Stimulated activated CD4-positive, alpha-beta T cell treated with anti-CD3 and anti-CD28 coated beads, Interleukin-12 subunit alpha, Interleukin-12 subunit beta, amount 100 ng/mL, for 24 hours (primary cell): ENCODE results near the gene UBE2H.
"Not testable (repeated sequence)": the region's sequence is repeated elsewhere in the genome, so short reads cannot be mapped to it uniquely, and the experiment has no call there.

Source experiments
- DNase-seq, 2 experiments: peaks; one replicate each; pipeline ENCODE4 v3.0.0-alpha.2; 2020; ENCODE audit warnings: low read depth in 2 of 2

Gene UBE2H

DNA sequence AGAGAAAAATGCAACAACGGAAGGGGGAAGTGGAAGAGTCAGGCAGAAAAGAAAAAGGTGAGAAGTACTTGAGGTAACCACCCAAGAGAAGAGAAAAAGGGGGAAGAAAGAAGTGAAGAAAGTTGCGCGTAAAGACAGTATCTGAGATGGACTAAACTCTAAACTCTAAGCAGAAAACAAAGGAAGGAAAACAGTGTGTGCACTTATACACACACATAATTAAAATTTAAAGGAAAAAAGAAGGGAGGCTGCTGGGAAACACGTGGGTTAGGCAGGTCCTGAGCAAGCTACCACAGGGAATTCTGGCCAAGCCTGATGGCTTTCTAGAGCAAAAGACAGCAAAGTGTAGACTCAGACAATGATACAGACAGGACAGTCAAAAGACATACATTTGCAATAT lies 78.0 kb downstream of the UBE2H start:
- DNase-seq, result no peak

GRCh38 chr7:129872054-129872453 lies 80.7 kb downstream of the UBE2H start:
- no peak for DNase-seq

- DNase-seq, result no peak
These were observed 82.1 kb downstream of the UBE2H start for GRCh38 chr7:129870668-129871067.

DNA sequence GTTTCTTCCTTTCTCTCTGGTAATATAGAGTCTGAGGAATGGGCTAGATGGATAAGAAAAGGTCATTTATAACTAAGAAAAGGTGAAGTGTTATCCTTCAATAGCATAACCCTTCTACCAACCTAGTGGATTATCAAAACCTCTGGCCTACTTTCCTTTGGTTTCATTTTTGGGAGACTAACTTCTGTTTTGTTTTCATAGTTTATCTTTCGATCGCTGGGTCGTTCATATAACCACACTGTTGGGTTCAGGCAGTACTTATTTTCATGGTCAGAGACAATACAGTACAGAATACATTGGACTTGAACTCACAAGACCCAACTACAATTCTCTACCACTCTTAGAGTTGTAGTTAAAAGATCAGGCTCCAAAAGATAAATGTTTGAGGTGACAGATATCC lies 86.5 kb downstream of the UBE2H start:
- no peak for DNase-seq

DNA sequence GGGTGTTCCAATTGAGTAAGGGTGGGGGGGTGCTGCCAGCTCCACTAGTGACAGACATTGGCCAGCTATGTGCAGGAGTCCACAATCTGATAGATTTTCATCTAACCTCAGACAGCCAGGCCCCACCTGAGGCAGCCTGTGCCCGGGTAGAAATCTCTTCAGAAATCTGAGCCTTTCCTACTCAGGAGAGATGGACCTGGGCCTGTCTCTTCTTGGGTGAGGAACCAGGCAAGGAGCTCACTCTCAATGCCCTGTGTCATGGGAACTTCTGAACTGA lies 86.9 kb downstream of the UBE2H start:
- DNase-seq, result no peak

- DNase-seq, result no peak
These were observed 87.5 kb downstream of the UBE2H start for GRCh38 chr7:129865093-129865924.

GRCh38 chr7:129864676-129865075 lies 88.1 kb downstream of the UBE2H start:
- not testable (repeated sequence) for DNase-seq

DNA sequence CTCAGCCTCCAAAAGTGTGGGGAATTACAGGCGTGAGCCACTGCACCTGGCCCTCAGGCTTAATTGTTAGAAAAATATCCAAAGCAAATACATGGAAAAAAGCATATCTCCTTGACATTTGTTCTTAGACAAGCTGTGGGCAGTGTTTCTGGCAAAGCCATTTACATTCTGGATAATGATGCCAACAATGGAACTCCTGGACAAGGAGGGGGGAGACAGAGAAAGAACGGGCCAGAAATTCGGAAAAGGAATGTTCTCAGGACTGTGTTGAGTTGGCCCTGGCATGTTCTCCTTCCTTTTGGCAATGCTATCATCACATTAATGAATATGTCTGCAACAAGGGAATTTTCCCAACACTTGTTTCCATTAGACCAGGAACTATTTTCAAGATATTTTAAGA lies 88.7 kb downstream of the UBE2H start:
- DNase-seq, result no peak

DNA sequence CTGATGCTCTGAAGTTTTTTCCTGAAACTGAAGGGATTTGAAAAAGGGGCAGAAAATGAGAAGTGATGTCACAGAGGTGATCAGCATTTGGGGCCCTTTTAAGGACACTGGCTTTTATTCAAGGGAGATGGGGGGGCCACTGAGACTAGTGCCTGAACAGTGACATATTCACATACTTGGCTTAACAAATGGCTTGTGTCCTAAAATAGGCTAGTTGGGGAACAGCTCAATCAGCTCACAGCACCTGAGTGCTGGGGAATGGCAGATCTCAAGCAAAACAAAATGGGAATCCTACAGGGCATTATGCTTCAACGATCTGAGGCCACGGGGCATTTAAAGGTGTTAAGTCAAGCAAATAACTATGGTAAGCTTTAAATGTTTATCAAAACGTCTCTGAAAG lies 90.1 kb downstream of the UBE2H start:
- DNase-seq, result no peak

DNA sequence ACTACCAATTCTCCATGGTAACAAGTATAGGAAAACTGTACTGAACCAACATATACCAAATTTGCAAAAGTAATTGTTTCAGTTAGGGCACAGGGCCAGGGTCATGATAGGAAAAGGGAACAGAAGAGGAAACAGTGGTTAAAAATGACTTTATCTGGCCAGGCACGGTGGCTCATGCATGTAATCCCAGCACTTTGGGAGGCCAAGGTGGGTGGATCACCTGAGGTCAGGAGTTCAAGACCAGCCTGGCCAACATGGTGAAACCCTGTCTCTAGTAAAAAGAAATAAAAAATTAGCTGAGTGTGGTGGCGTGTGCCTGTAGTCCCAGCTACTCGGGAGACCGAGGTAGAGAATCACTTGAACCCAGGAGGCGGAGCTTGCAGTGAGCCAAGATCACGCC lies 92.0 kb downstream of the UBE2H start:
- not testable (repeated sequence) for DNase-seq

- DNase-seq, result no peak
These were observed 93.6 kb downstream of the UBE2H start for GRCh38 chr7:129859183-129859582.

DNA sequence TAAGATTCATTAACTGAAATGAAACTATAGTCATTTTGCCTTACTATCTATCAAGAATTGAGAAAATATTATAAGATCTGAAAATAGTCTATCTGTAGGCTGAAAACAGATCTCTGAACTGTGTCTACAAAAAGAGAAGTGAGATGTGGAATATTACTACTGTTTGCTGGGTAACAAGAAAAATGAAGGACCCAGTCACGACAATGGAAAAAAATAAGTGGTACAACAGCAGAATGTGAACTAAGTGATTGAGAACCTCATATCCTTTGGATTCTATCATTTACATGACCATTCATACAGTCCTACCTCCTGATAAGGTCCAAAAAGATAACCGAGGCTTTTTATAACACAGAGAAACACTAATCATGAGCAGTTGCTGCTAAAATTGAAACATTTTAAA lies 94.3 kb downstream of the UBE2H start:
- DNase-seq, result no peak

GRCh38 chr7:129857313-129857712 lies 95.4 kb downstream of the UBE2H start:
- no peak for DNase-seq

- no peak for DNase-seq
These were observed 96.6 kb downstream of the UBE2H start for GRCh38 chr7:129855935-129856717.

GRCh38 chr7:129855234-129855673 lies 97.5 kb downstream of the UBE2H start:
- no peak for DNase-seq

DNA sequence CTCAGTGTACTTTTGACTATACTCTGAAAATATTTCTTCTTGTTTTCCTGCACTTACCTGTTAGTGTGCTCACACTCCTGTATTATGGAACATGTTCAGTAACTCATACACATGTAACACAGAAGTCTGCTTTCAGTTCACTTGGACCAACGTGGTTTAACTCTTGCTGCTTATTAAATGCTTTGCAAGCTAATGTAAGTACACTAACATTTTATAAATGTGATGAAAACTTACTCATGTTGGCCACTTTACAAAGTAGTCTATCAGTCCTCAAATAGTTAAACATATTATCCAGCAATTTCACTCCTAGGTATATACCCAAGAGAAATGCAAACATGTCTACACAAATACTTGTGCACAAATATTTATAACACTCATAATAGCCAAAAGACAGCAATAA lies 98.4 kb downstream of the UBE2H start:
- no peak for DNase-seq

DNA sequence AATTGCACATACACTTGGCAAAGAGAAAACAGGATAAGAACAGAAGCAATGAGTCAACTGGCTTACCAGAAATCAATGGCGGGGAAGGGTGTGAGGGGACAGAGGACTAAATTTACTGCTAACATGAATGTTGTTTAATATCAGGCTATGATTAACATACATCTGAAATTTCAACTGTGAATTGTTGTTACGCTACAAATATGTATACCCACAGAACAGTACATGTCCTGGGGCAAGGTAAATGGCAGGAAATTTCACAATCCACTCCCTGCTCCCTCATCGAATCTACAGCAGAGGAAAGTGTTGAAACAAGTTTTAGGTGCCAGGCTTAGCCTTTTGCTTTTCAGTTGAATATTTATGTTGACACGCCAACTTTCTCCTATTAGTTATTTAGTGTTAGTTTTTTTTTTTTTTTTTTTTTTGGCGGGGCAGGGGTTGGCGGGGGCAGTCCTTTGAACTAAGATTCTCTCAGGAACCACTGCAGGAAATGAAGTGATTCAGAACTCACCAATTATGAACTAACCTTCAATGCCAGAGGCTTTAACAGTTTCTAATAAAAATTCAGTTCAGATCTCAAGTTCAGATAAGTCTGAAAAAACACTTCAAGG lies 99.0 kb downstream of the UBE2H start:
- DNase-seq, result no peak

- no peak for DNase-seq
These were observed 101.0 kb downstream of the UBE2H start for GRCh38 chr7:129851809-129852208.

DNA sequence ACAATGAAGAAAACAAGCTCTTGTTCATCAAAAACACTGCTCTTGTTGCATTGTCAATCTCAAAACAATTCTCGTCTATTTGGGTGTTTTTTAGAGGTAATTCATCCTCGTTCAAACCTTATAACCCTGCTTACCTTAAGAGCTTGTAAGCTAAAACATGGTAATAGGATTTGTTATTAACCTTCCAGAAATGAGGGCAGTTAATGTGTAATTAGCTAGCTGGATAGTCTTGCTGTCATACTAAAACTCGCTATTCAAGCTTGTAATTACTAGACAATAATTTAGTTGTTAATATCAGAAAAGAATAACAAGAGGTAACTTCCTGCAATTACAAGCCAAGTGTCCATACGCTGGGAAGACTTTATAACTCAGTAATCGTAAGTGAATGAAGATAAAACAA lies 101.6 kb downstream of the UBE2H start:
- DNase-seq, result no peak

- no peak for DNase-seq
These were observed 104.3 kb downstream of the UBE2H start for GRCh38 chr7:129848436-129848835.

DNA sequence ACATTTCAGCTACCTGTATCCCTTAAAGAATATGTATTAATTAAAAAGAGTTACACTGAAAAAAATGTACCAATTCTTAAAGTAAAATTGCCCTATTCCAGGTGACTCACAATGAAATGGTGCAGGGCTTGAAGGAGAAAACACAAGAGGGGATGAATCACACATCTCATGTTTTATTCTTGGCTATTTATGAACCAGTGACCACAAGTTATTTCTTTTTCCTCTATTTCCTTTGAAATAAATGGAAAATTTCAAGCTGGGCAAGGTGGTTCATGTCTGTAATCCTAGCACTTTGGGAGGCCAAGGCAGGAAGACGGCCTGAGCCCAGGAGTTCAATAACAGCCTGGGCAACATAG lies 106.8 kb downstream of the UBE2H start:
- no peak for DNase-seq

GRCh38 chr7:129845178-129845971 lies 107.4 kb downstream of the UBE2H start:
- DNase-seq, result no peak
